Stimulated activated CD4-positive, alpha-beta T cell treated with anti-CD3 and anti-CD28 coated beads, Interleukin-4, amount 100 ng/mL, for 1 hour (primary cell): Measurements from ENCODE around the gene TSHZ2.

ENCODE experiments used
- DNase-seq: peaks from one replicate; pipeline ENCODE4 v3.0.0-alpha.2; 2020

TSHZ2 gene

GRCh38 chr20:53032478-53032932 lies 60.3 kb downstream of the TSHZ2 start:
- DNase-seq: no peak

GRCh38 chr20:53033176-53033575 lies 61.0 kb downstream of the TSHZ2 start:
- no peak for DNase-seq

GRCh38 chr20:53034899-53035298 lies 62.7 kb downstream of the TSHZ2 start:
- DNase-seq: no peak

- DNase-seq: no peak
Measured at GRCh38 chr20:53036992-53037391, 64.8 kb downstream of the TSHZ2 start.

GRCh38 chr20:53037621-53038020 lies 65.5 kb downstream of the TSHZ2 start:
- no peak for DNase-seq

- no peak for DNase-seq
Measured at GRCh38 chr20:53038299-53038698, 66.1 kb downstream of the TSHZ2 start.

- no peak for DNase-seq
Measured at GRCh38 chr20:53040693-53041589, 68.8 kb downstream of the TSHZ2 start.

GRCh38 chr20:53042521-53042920 lies 70.4 kb downstream of the TSHZ2 start:
- DNase-seq: no peak

- no peak for DNase-seq
Measured at GRCh38 chr20:53044296-53044695, 72.1 kb downstream of the TSHZ2 start.

- no peak for DNase-seq
Measured at GRCh38 chr20:53045941-53046340, 73.8 kb downstream of the TSHZ2 start.

GRCh38 chr20:53047203-53047602 lies 75.0 kb downstream of the TSHZ2 start:
- no peak for DNase-seq

- DNase-seq: no peak
Measured at GRCh38 chr20:53048387-53048786, 76.2 kb downstream of the TSHZ2 start.

GRCh38 chr20:53050338-53050737 lies 78.2 kb downstream of the TSHZ2 start:
- DNase-seq: peak; percentile 28

GRCh38 chr20:53052380-53052779 lies 80.2 kb downstream of the TSHZ2 start:
- no peak for DNase-seq

GRCh38 chr20:53053595-53053994 lies 81.4 kb downstream of the TSHZ2 start:
- DNase-seq: no peak

GRCh38 chr20:53055367-53056067 lies 83.4 kb downstream of the TSHZ2 start:
- no peak for DNase-seq

- DNase-seq: no peak
Measured at GRCh38 chr20:53057579-53057978, 85.4 kb downstream of the TSHZ2 start.

- no peak for DNase-seq
Measured at GRCh38 chr20:53059848-53060247, 87.7 kb downstream of the TSHZ2 start.

- no peak for DNase-seq
Measured at GRCh38 chr20:53061192-53062108, 89.3 kb downstream of the TSHZ2 start.

GRCh38 chr20:53064935-53065334 lies 92.8 kb downstream of the TSHZ2 start:
- no peak for DNase-seq

- DNase-seq: no peak
Measured at GRCh38 chr20:53068241-53068640, 96.1 kb downstream of the TSHZ2 start.

- no peak for DNase-seq
Measured at GRCh38 chr20:53069132-53069531, 97.0 kb downstream of the TSHZ2 start.

GRCh38 chr20:53070224-53070623 lies 98.1 kb downstream of the TSHZ2 start:
- no peak for DNase-seq
